Esophagus muscularis mucosa (tissue), 3 donors: ENCODE data around the gene XXYLT1.

Experiments used
- CTCF ChIP-seq, 3 experiments: fragments of 200-600 bp in 2 of 3; fragments of 450-650 bp in 1 of 3; sonication (generic) in 2 of 3; IDR thresholded peaks; one replicate each; pipeline ENCODE4 v1.5.1; 2017 to 2019; ENCODE audit warnings: antibody characterized with exemption in 3 of 3, mild to moderate bottlenecking in 2 of 3, moderate library complexity in 1 of 3
- POLR2A ChIP-seq: fragments of 450-650 bp; IDR thresholded peaks from one replicate; pipeline ENCODE4 v1.6.1; 2017; ENCODE audit warnings: antibody characterized with exemption, moderate library complexity, mild to moderate bottlenecking, low read depth

- TF ChIP-seq CTCF (IDR thresholded peaks at IDR 0.05) = no peak
- TF ChIP-seq POLR2A = no peak
Observed at GRCh38 chr3:195236801-195237570, 34.0 kb downstream of the XXYLT1 start.
